Fibroblast of the conjunctiva (primary cell): ENCODE measurements around the gene SLC6A3.
"Not testable (repeated sequence)": the region's sequence is repeated elsewhere in the genome, so short reads cannot be mapped to it uniquely, and the experiment has no call there.

ENCODE experiments used
- DNase-seq: peaks from one replicate; pipeline ENCODE4 v3.0.0-alpha.2; 2010; ENCODE audit warnings: low read depth

SLC6A3 gene

GRCh38 chr5:1463326-1464095, 18.3 kb upstream of the SLC6A3 start:
- DNase-seq = no peak

- no peak for DNase-seq
These were observed 17.1 kb upstream of the SLC6A3 start for GRCh38 chr5:1462358-1462757.

GRCh38 chr5:1461396-1461795, 16.2 kb upstream of the SLC6A3 start:
- no peak for DNase-seq

- no peak for DNase-seq
These were observed 14.9 kb upstream of the SLC6A3 start for GRCh38 chr5:1460054-1460682.

GRCh38 chr5:1459435-1459834, 14.2 kb upstream of the SLC6A3 start:
- not testable (repeated sequence) for DNase-seq

GRCh38 chr5:1456110-1456881, 11.1 kb upstream of the SLC6A3 start:
- not testable (repeated sequence) for DNase-seq

GRCh38 chr5:1453613-1454012, 8.4 kb upstream of the SLC6A3 start:
- DNase-seq = no peak

- DNase-seq = no peak
These were observed 3.9 kb upstream of the SLC6A3 start for GRCh38 chr5:1449081-1449630.

GRCh38 chr5:1448511-1449011, 3.3 kb upstream of the SLC6A3 start:
- no peak for DNase-seq

GRCh38 chr5:1447671-1448361, 2.6 kb upstream of the SLC6A3 start:
- no peak for DNase-seq

GRCh38 chr5:1446602-1447343, 1.5 kb upstream of the SLC6A3 start:
- DNase-seq = no peak

- no peak for DNase-seq
These were observed 705 bp upstream of the SLC6A3 start for GRCh38 chr5:1445689-1446601.

GRCh38 chr5:1444361-1445189, 665 bp downstream of the SLC6A3 start:
- no peak for DNase-seq

GRCh38 chr5:1443991-1444360, 1.3 kb downstream of the SLC6A3 start:
- no peak for DNase-seq

GRCh38 chr5:1443171-1443570, 2.1 kb downstream of the SLC6A3 start:
- DNase-seq = no peak

GRCh38 chr5:1442222-1443145, 2.8 kb downstream of the SLC6A3 start:
- DNase-seq = no peak

GRCh38 chr5:1441166-1441865, 3.9 kb downstream of the SLC6A3 start:
- DNase-seq = no peak
